ENCODE results near the gene SH3PXD2B.
A peak's percentile ranks its signal among the peaks of the same experiment; 100 is the strongest.

Gene SH3PXD2B

DNA sequence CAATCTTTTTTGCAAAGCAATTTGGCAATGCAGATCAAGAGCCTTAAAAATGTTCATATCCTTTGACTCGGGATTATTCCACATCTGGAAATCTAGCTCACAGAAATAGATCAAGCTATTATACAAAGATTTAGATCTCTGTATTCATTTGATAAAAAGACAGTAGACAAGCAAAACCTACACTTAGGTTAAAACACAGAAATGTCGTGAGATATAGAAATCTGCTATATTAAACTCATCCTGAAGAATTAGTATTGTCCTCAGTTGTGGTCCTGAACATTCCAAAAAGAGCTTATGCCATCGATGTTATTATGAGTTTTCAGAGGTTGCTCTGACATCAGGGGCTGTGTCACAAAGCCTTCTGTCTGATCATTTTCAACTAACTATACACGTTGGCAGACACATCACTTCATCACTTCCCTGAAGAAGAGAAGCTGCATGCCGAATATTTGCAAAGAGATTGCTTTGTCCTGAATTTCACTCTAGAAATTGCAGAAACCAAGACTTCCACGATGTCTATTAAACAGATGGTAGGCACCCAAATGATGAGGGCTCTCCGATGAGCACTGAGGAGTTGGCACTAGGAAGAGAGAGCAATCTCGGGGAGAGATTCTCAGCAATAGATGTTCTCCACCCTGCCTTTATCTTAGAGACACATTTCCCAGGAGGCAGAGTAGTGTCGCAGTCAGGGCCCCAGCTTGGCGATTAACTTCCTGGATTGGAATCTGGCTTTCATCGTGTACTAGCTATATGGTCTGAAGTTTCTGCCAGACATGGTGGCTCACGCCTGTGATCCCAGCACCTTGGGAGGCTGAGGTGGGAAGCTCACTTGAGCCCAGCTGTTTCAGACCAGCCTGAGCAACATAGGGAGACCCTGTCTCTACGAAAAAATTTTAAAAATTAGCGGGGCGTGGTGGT is 168.8 kb downstream of the SH3PXD2B start:
- DNase-seq = no peak

DNA sequence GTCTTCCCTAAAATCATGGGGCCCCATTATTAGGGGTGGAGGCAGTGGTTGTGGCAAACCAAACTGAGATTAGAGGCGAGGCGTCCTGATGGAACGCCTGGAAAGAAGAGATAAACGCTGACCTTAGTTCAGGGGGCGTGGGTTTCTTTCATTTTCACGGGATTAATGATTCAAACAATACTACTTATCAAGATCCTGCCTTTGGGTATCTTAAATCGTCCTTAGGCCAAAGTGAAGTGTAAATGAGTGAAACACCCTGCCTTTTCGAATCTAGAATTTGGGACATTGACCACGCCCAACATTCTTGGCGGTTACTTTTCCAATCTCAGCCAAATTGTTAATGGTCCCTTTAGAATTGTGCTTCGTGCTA is 169.7 kb downstream of the SH3PXD2B start:
- DNase-seq = no peak

DNA sequence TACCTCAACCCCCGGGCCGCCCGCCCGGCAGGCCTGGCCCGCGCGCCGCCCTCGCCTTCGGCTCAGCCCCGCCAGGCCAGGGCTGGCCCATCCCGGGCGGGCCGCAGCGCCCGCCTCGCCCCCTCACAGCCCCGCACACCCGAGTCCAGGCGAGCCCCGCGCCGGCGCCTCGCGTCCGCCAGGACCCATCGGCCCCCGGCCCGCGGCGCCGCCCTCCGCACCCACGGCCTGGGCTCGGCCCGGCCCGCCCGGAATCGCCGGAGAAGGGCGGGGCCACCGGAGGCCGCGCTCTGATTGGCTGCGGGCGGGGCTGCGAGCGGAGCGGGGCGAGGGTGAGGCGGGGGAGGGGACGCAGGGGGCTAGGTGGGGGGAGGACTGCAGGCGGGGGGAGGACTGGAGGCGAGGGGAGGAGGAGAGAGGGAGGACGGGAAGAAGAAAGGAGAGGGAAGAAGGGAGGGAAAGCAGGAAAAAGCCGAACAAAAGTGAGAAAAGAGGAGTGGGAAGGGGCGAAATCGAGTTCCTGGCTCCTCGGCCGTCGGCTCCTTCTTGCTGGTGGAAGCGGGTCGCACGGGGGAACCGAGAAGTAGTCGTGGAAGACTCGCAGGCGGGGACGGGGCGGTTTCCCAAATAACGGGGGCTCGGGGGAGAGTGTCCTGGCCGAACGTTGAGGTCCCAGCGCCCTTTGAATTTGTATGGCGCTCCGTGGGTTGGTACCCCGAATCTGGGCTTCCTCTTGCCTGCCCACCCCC is 170.3 kb downstream of the SH3PXD2B start:
- peak; percentile 44 for DNase-seq

DNA sequence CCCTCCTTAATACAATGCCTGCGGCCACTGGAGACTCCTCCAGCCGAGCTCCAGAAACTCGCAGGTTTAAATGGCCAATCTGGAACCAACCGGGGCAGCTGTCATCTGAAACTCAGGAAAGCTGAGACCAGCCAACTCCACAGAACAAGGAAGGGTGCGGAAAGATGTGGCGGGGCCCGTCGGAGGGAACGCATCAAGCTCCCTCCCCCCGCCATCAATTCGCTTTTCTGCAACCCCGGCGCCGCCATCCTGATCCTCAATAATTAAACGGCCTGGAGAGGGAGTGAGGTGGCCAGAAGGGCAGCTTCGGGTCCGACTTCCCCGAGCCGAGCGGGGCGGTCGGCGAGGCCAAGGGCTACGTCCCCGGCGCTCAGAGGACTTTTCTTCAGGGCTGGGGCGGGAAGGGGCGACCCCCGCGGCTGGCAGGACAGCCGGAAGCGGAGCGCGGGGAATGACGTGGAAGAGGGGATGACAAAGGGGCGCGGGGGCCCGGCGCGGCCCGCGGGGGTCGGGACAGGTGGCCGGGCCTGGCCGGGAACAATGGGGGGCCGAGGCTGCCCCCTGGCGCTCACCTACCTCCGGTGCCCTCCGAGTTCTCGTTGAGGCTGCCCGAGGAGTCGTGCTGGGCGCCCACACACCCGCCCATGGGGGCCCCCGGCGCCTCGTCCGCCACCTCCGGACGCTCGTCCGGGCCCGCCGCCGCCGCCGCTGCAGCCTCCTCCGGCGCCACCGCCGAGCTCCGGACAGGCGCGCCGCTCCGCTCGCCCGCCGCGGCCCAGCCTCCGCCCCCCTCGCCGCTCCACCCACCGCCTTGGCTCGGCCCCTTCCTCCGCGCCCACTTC is 171.1 kb downstream of the SH3PXD2B start, which contains the start of gene UBTD2:
Gene UBTD2 (minus strand): TSS at position 745 of the 842 bp plus-strand sequence. CDS start 99 bp downstream, at position 646.
- DNase-seq = peak; percentile 24

DNA sequence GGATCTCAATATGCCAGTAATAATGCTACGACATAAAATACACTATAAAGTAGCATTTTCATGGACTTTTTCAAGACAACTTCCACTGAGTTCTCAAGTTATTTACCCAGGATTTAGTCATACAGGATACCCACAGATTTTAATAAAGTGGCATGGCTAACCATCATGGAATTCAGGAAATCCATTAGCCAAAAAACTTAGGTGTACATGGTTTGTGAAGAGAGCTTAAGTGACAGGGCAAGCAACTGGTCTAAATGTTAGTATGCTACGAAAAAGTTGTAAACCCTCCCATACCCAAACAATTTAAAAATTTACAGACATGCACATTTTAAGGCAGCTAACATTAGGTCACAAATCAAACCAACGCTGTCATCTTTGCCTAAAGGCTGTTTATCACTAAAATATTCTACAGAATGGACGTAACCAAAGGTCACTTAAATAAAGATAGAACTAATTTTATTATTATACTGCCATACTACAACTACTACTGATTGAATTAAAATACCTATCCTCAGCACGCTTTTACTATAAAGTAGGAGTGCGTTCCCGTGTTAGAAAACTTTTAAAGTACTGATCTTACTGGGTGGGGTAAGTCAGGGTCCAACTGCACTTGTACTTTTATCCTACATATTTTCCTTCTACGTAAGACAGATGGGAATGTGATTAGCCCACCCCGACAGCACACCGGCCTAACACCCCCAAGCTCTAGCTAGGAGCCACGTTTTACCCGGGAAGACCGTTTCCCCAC is 171.9 kb downstream of the SH3PXD2B start:
- DNase-seq = no peak

DNA sequence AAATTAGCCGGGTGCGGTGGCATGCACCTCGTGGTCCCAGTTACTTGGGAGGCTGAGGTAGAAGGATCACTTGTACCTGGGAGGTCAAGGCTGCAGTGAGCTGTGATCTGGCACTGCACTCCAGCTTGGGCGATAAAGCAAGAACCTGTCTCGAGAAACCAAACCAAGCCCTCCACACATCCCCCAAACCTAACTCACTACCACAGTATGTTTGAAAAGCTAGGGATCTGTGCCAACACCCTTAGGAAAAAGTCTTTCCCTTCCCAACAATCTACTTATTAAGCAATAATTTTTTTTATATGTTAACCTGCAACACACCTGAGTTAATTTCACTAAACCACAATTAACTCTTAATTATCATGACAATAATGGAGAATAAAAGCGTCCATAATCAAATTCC is 173.0 kb downstream of the SH3PXD2B start:
- no peak for DNase-seq

DNA sequence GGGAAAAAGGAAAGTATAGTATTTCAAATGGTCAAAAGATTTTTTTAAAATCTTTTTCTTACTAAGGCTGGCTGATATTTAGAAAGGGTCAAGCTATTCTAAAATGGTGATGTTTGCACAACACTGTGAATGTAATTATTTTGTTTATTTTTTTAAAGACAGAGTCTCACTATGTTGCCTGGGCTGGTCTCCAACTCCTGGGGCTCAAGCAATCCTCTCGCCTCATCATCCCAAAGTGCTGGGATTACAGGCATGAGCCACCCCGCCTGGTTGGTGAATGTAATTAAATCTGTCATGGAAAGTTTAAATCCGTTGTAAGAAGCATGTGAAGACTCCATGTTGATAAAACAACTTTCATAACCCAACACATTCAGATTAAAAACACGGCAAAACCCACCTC is 173.4 kb downstream of the SH3PXD2B start:
- no peak for DNase-seq

DNA sequence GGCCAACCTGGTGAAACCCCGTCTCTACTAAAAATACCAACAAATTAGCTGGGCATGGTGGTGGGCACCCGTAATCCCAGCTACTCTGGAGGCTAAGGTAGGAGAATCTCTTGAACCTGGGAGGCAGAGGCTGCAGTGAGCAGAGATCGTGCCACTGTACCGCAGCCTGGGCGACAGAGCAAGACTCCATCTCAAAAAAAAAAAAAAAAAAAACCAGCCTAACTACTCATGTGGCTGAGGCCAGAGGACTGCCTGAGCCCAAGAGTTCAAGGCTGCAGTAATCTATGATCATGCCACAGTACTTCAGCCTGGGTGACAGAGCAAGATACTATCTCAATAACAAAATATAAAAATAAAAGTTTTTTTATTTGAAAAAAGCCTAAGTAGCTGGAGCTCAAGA is 174.0 kb downstream of the SH3PXD2B start:
- DNase-seq = no peak

DNA sequence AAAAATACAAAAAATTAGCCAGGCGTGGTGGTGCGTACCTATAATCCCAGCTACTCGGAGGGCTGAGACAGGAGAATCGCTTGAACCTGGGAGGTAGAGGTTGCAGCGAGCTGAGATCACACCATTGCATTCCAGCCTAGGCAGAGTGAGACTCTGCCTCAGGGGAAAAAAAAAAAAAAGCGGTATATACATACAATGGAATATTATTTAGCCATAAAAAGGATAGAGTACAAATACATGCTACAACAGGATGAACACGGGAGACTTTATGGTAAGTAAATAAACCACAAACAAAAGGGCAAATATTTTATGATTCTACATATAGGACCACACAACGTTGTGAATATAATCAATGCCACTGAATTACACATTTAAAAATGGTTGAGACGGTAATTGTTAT is 176.0 kb downstream of the SH3PXD2B start:
- no peak for DNase-seq

DNA sequence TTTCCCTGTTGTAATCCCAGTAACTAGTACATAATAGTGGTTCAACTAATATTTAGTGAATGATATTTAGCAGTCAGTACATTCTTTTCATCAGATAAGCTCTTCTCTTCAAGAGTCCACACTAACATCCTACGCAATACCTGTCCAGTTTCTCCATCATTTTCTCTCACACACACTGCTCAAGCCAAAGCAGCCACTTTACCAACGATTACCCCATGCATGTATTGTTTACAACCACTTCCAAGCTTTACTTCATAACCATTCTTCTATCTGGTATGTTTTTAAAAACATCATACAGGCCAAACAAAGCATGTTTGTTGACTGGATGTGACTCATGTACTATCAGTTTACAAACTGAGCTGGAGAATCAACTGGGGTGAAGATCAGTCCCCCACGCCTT is 178.1 kb downstream of the SH3PXD2B start:
- DNase-seq = no peak

Data from NCI-H510A treated with DMSO at 0.1 percent for 48 hours (cell line).